K562 (cell line): Measurements from ENCODE around the gene TULP4. TPM values are rescaled to one million over a fixed set of nuclear protein-coding genes. Genes with fewer than 3 reads are reported as not detected.

Source experiments
- ATAC-seq: fragments of 200-7000 bp; cut with Tn5 transposase; 3 replicates; pipeline ENCODE4 v1.9.1; 2020; ENCODE audit warnings: moderate library complexity
- BruUV-seq: library from RNA; stranded (reverse); fragments of 400-500 nt; replicated peaks from 2 replicates; lab custom pipeline; 2021; lab: Mats Ljungman, UMichigan
- CTCF ChIA-PET: fragments of 300-600 bp; formaldehyde crosslinking; extraction: SDS; loops from one replicate; lab custom pipeline; 2021; ENCODE audit warnings: low intra/inter-chr PET ratio; lab: Yijun Ruan, JAX
- POLR2A ChIA-PET: fragments of 300-600, 350-650 bp; sonication (Branson Sonifier 250); formaldehyde crosslinking; extraction: SDS; loops from one replicate; lab custom pipeline; 2021; ENCODE audit warnings: antibody characterized with exemption, inconsistent platforms; lab: Yijun Ruan, JAX
- DNase-seq, 4 experiments: peaks; one replicate each; pipeline versions ENCODE4 v3.0.0 to v3.0.0-alpha.2; 2011 to 2018; ENCODE audit warnings: low spot score in 3 of 4, mixed read lengths in 3 of 4; ENCODE audit errors: extremely low read depth in 1 of 4
- FAIRE-seq: peaks from 2 replicates; lab custom pipeline; 2011; peaks lifted over from hg19 to GRCh38; lab: Jason Lieb, UNC
- H2AFZ ChIP-seq: 2 replicates; pipeline ENCODE4 v1.6.0; 2011; ENCODE audit warnings: low read depth, low read length, control low read depth, inconsistent platforms
- H3K27ac ChIP-seq: fragments of 200-600 bp; 3 replicates; pipeline ENCODE4 v1.8.0; 2011; ENCODE audit warnings: low read depth, mild to moderate bottlenecking, control low read depth, inconsistent platforms, low read length, moderate library complexity, mixed read lengths; ENCODE audit errors: extremely low read depth
- H3K27me3 ChIP-seq, 2 experiments: fragments of 300-600 bp in 1 of 2; 2 replicates in 1 of 2; 3 replicates in 1 of 2; pipeline versions ENCODE4 v1.6.0 to v1.8.0; 2011; ENCODE audit warnings: inconsistent platforms in 2 of 2, low read length in 2 of 2, mild to moderate bottlenecking in 1 of 2, mixed read lengths in 1 of 2, moderate library complexity in 1 of 2; ENCODE audit not compliant: control insufficient read depth in 2 of 2, insufficient read depth in 2 of 2
- H3K36me3 ChIP-seq: fragments of 300-600 bp; 3 replicates; pipeline ENCODE4 v1.8.0; 2011; ENCODE audit warnings: mild to moderate bottlenecking, low read length, inconsistent platforms; ENCODE audit not compliant: control insufficient read depth, insufficient read depth
- H3K4me1 ChIP-seq, 2 experiments: fragments of 200-600 bp in 1 of 2; replicated peaks in 1 of 2; 2 replicates in 1 of 2; 3 replicates in 1 of 2; pipeline versions ENCODE4 v1.5.1 to v1.8.0; 2011; ENCODE audit warnings: inconsistent platforms in 2 of 2, low read length in 2 of 2, mild to moderate bottlenecking in 1 of 2, mixed read lengths in 1 of 2, moderate library complexity in 1 of 2; ENCODE audit not compliant: control insufficient read depth in 2 of 2, insufficient read depth in 2 of 2
- H3K4me2 ChIP-seq: 2 replicates; pipeline ENCODE4 v1.6.1; 2011; ENCODE audit warnings: low read length, control low read depth, inconsistent platforms, mixed read lengths; ENCODE audit not compliant: insufficient read depth
- H3K4me3 ChIP-seq: fragments of 200-600 bp; sonication (generic), shearing (Covaris generic); 2 replicates; pipeline ENCODE4 v1.5.1; 2016; ENCODE audit warnings: control low read depth, inconsistent platforms
- H3K79me2 ChIP-seq: fragments of 200-600 bp; 3 replicates; pipeline ENCODE4 v1.8.0; 2011; ENCODE audit warnings: low read length, inconsistent platforms; ENCODE audit not compliant: control insufficient read depth, insufficient read depth
- H3K9ac ChIP-seq, 2 experiments: 2 replicates each; pipeline versions ENCODE4 v1.6.0 to v1.6.1; 2011; ENCODE audit warnings: low read depth in 2 of 2, low read length in 2 of 2, control low read depth in 1 of 2, inconsistent platforms in 1 of 2, mild to moderate bottlenecking in 1 of 2, mixed read lengths in 1 of 2; ENCODE audit not compliant: insufficient read depth in 1 of 2
- H3K9me1 ChIP-seq: one replicate; pipeline ENCODE4 v1.6.0; 2011; ENCODE audit warnings: inconsistent platforms, mild to moderate bottlenecking, low read length, moderate library complexity; ENCODE audit not compliant: control insufficient read depth, insufficient read depth
- H3K9me3 ChIP-seq: replicated peaks from 2 replicates; pipeline ENCODE4 v1.5.1; 2011; ENCODE audit warnings: low read depth, low read length, inconsistent platforms; ENCODE audit not compliant: control insufficient read depth, insufficient read depth
- H4K20me1 ChIP-seq: replicated peaks from 2 replicates; pipeline ENCODE4 v1.6.1; 2011; ENCODE audit warnings: low read length, inconsistent platforms, mixed read lengths; ENCODE audit not compliant: control insufficient read depth, insufficient read depth
- ARNT ChIP-seq, 2 experiments: fragments of 450-650 bp; IDR thresholded peaks; 2 replicates each; pipeline ENCODE4 v1.6.1; 2016; ENCODE audit warnings: mild to moderate bottlenecking in 1 of 2
- CXXC5 ChIP-seq: fragments of 250-450 bp; sonication (Bioruptor Pico); IDR thresholded peaks from 2 replicates; pipeline ENCODE4 v1.8.0; 2022; ENCODE audit warnings: inconsistent platforms, mild to moderate bottlenecking, moderate library complexity
- EZH2 ChIP-seq: IDR thresholded peaks from 2 replicates; pipeline ENCODE4 v1.6.1; 2012; ENCODE audit warnings: low read depth, mild to moderate bottlenecking, inconsistent platforms, low read length, borderline replicate concordance
- ID3 ChIP-seq, 2 experiments: fragments of 250-450 bp in 1 of 2; fragments of 450-650 bp in 1 of 2; sonication (Bioruptor Pico) in 1 of 2; IDR thresholded peaks; 2 replicates each; pipeline versions ENCODE4 v1.6.1 to v1.8.0; 2016 to 2021; ENCODE audit warnings: mild to moderate bottlenecking in 2 of 2, moderate library complexity in 2 of 2, missing compliant biosample characterization in 1 of 2, missing genetic modification characterization in 1 of 2
- NCOR1 ChIP-seq: fragments of 450-650 bp; IDR thresholded peaks from 2 replicates; pipeline ENCODE4 v1.6.1; 2016; ENCODE audit warnings: mild to moderate bottlenecking, moderate library complexity
- RBM25 ChIP-seq: fragments of 200-400 bp; formaldehyde crosslinking; IDR thresholded peaks from 2 replicates; pipeline ENCODE4 v1.6.1; 2018; ENCODE audit warnings: low read length, low read depth, moderate library complexity; ENCODE audit not compliant: severe bottlenecking
- SIN3A ChIP-seq, 2 experiments: fragments of 150-350 bp in 1 of 2; IDR thresholded peaks; 2 replicates each; pipeline ENCODE4 v1.6.1; 2011 to 2016; ENCODE audit warnings: borderline replicate concordance in 2 of 2, low read depth in 2 of 2, low read length in 2 of 2, mild to moderate bottlenecking in 2 of 2, moderate library complexity in 2 of 2; ENCODE audit not compliant: control insufficient read depth in 1 of 2
- UBTF ChIP-seq, 2 experiments: IDR thresholded peaks; 2 replicates each; pipeline ENCODE4 v1.6.1; 2012; ENCODE audit warnings: improper control_type of control experiment in 2 of 2, low read depth in 2 of 2, low read length in 2 of 2, borderline replicate concordance in 1 of 2
- VEZF1 ChIP-seq: fragments of 200-800 bp; sonication (Bioruptor generic); IDR thresholded peaks from 2 replicates; pipeline ENCODE4 v1.6.1; 2017; ENCODE audit warnings: missing genetic modification characterization, missing compliant biosample characterization
- ZBED1 ChIP-seq: IDR thresholded peaks from 2 replicates; pipeline ENCODE4 v1.6.1; 2014
- ZBTB33 ChIP-seq: sonication (generic); formaldehyde crosslinking; IDR thresholded peaks from 2 replicates; pipeline ENCODE4 v1.8.1; 2023; ENCODE audit warnings: mild to moderate bottlenecking, missing genetic modification reagents
- ZNF3 ChIP-seq: fragments of 250-450 bp; sonication (Bioruptor Pico); IDR thresholded peaks from 2 replicates; pipeline ENCODE4 v1.5.0; 2021; ENCODE audit warnings: mild to moderate bottlenecking, moderate library complexity
- WGBS: fragments of 100-300 bp; shearing (Covaris generic); methylation state at CpG from one replicate; pipeline ENCODE4 v1.1.6; 2016; ENCODE audit warnings: low coverage, mixed read lengths; ENCODE audit not compliant: insufficient coverage; ENCODE audit errors: missing lambda C conversion rate; 5-methylcytosine and 5-hydroxymethylcytosine counted together
- in situ Hi-C: fragments of 300-500 bp; cut with MboI; formaldehyde crosslinking; loops from 4 replicates; pipeline ENCODE4 v1.15.0; 2018; ENCODE audit warnings: inconsistent platforms, mixed read lengths
- intact Hi-C: fragments of 100-400 bp; cut with micrococcal nuclease; formaldehyde crosslinking; loops from 2 replicates; pipeline ENCODE4 v1.14.2; 2022
- polyA plus RNA-seq, 8 experiments: library from polyadenylated mRNA; depleted of rRNA in 4 of 8; stranded (reverse) in 5 of 8; unstranded in 3 of 8; fragments of >200 nt; fragmentation: Nextera tagmentation in 2 of 8; fragmentation: Illumina TruSeq in 1 of 8; extraction: Ambion mirVana in 2 of 8; extraction: Trizol in 1 of 8; gene quantifications; 2 replicates each; pipeline versions ENCODE4 v1.2.1 to v1.2.3, GENCODE V29; 2011 to 2014; ENCODE audit warnings: inconsistent platforms in 1 of 8, missing spikeins in 1 of 8
- total RNA-seq, 7 experiments: library from RNA; depleted of rRNA in 6 of 7; stranded (reverse); fragments of >200 nt in 6 of 7; fragmentation: Illumina TruSeq in 2 of 7; extraction: Trizol in 2 of 7; gene quantifications; 2 replicates each; pipeline versions ENCODE4 v1.2.1 to v1.2.3, GENCODE V29; 2011 to 2021; ENCODE audit warnings: low replicate concordance in 1 of 7

The TULP4 gene
- total and polyA plus RNA-seq, 9 of the 15 experiments (the other 6 are each of a cell fraction or from before 2014, with no cell fraction given): 1.2 to 50.4 (median 11.0) TPM

- in situ Hi-C loops: no loop called here
- peaks cover 8% of the 10 kb centered on the region; the same call in 1 of the 2 replicates for H4K20me1 ChIP-seq
- WGBS: 6% methylated on average over 60 of the region's 94 CpGs
- intact Hi-C loops: no loop called here
- no TSS peak for BruUV-seq
- H3K9ac ChIP-seq: peak overlapping the region in 1 of 2 experiments; percentile 57; a peak in 2 of 4 replicates
- peak overlapping the region; percentile 61; the same call in 1 of the 2 replicates for H2AFZ ChIP-seq
- POLR2A ChIA-PET: interaction anchor here (0.7 to 1.6 kb wide), 3 partner anchors 16 to 21 kb away, joined by 3 to 6 read pairs (median 4); no protein-coding TSS in a partner anchor
- peaks cover 0 to 17% of the 10 kb centered on the region in 2 experiments; a peak in 4 of 5 replicates for H3K4me1 ChIP-seq
- peak overlapping the region; percentile 71 for H3K4me2 ChIP-seq
- FAIRE-seq: no peak
- CTCF ChIA-PET: interaction anchor here (0.6 kb wide), 1 partner anchor 145 kb away, joined by 3 read pairs; no protein-coding TSS in a partner anchor
- no peaks in the 10 kb centered on the region for H3K36me3 ChIP-seq
- ATAC-seq: peak; percentile 79
- H3K79me2 ChIP-seq: no peaks in the 10 kb centered on the region
- no peak overlapping the region for H3K27ac ChIP-seq
- peaks cover 44 to 63% of the 10 kb centered on the region in 2 experiments for H3K27me3 ChIP-seq
- no peaks in the 10 kb centered on the region for H3K9me3 ChIP-seq
- no peaks in the 10 kb centered on the region for H3K9me1 ChIP-seq
- DNase-seq: peak; percentile 66 to 78 (median 72)
- peak overlapping the region; percentile 43 for H3K4me3 ChIP-seq
- no peak for TF ChIP-seq NCOR1
- TF ChIP-seq VEZF1 (CRISPR knock-in tag): peak; percentile 80
- peak; percentile 96 for TF ChIP-seq EZH2
- 0 out of 4 replicates have a peak, but pooled peaks of 1 of the 2 experiments have one; percentile 25 for TF ChIP-seq UBTF (IDR thresholded peaks at IDR 0.05; ENCODE audit: borderline replicate concordance in 1 of 2, low read depth in 2 of 2, low read length in 2 of 2)
- peak; percentile 54 for TF ChIP-seq RBM25
- peak; percentile 50; the same call in 1 of the 2 replicates for TF ChIP-seq CXXC5 (CRISPR knock-in tag)
- peak; percentile 49; the same call in 1 of the 2 replicates for TF ChIP-seq ZBTB33 (CRISPR knock-in tag)
- TF ChIP-seq ZNF3 (CRISPR knock-in tag): no peak
- TF ChIP-seq ARNT (IDR thresholded peaks at IDR 0.05): 0 out of 4 replicates have a peak, but pooled peaks of 1 of the 2 experiments have one; percentile 20
- no peak for TF ChIP-seq ID3 (CRISPR knock-in tag; IDR thresholded peaks at IDR 0.05)
- peak; percentile 55; the same call in 1 of the 2 replicates for TF ChIP-seq ID3 (tag; IDR thresholded peaks at IDR 0.05)
- TF ChIP-seq SIN3A (IDR thresholded peaks at IDR 0.05; ENCODE audit: borderline replicate concordance in 2 of 2, control insufficient read depth in 1 of 2, low read depth in 2 of 2, low read length in 2 of 2): 0 out of 4 replicates have a peak, but pooled peaks of 1 of the 2 experiments have one; percentile 15
- peak; percentile 96 for TF ChIP-seq ZBED1
Observed at GRCh38 chr6:158536891-158537798, 224.9 kb downstream of the TULP4 start.
